Heart left ventricle (tissue), 13 donors: ENCODE measurements around the gene ETNK2.

Experiments used
- CTCF ChIP-seq, 12 donors: fragments of 200-600 bp; sonication (generic) in 4 of 12; IDR thresholded peaks; one replicate each; pipeline versions ENCODE4 v1.5.0 to v1.8.0; 2018 to 2022; ENCODE audit warnings: antibody characterized with exemption in 12 of 12, mild to moderate bottlenecking in 5 of 12
- POLR2A ChIP-seq, 2 donors: fragments of 450-650 bp; IDR thresholded peaks; one replicate each; pipeline ENCODE4 v1.6.1; 2017; ENCODE audit warnings: antibody characterized with exemption in 2 of 2, mild to moderate bottlenecking in 2 of 2, moderate library complexity in 2 of 2
- donor health status: ischemic (EF 13 %, LVEDD 7.1; RV severe dilation, severe dysfunction).
- donor health status: DM: no; HTN: yes; CAD: no.
- donor health status: DM: no; HTN: no; CAD: no.
- donor health status: ischemic (EF 25% LVEDD 6.9; RV normal size, moderate dysfunction).
- donor health status: ischemic (EF 25% LVEDD 5.7; RV mildly dilated, moderate dysfunction).
- donor health status: ischemic (EF 35%, LVEDD 5.7; RV mildly dilated, moderate dysfunction).
- donor health status: nonischemic (EF 11% LVEDD 7.7; RV severe dilation, severe dysfunction).
- donor health status: DM: yes; HTN: yes; CAD: no.
- donor health status: PGD.
- donor health status: ischemic (EF 29% LVEDD 5.4; RV normal size, mild dysfunction).
- donor health status: nonischemic (EF 23%, LVEDD 6.1; RV moderate dilation, normal function).

- no peak for TF ChIP-seq CTCF (IDR thresholded peaks at IDR 0.05)
- TF ChIP-seq POLR2A (IDR thresholded peaks at IDR 0.05) = no peak
These were observed 24.2 kb upstream of the ETNK2 start for GRCh38 chr1:204176049-204176448.
